Cardiac fibroblast (primary cell): Measurements from ENCODE around the gene ANKRD27.

Source experiments
- DNase-seq, 2 donors: peaks; one replicate each; pipeline versions ENCODE4 v3.0.0 to v3.0.0-alpha.2; 2010; ENCODE audit warnings: low read depth in 2 of 2
- H3K4me3 ChIP-seq, 2 donors: replicated peaks in 1 of 2; 1 replicate in 1 of 2; 2 replicates in 1 of 2; pipeline ENCODE4 v1.5.1; 2011; ENCODE audit warnings: low read depth in 2 of 2, low read length in 2 of 2, mild to moderate bottlenecking in 2 of 2, moderate library complexity in 1 of 2
- CTCF ChIP-seq: IDR thresholded peaks from one replicate; pipeline ENCODE4 v1.5.1; 2011; ENCODE audit warnings: low read depth, mild to moderate bottlenecking, low read length, inconsistent platforms

The ANKRD27 gene

GRCh38 chr19:32651729-32652140, 23.2 kb downstream of the ANKRD27 start:
- DNase-seq: peak in 1 of 2 donors; percentile 42
- no peak overlapping the region for H3K4me3 ChIP-seq
- no peak for TF ChIP-seq CTCF

GRCh38 chr19:32650671-32651070, 24.3 kb downstream of the ANKRD27 start:
- no peak for DNase-seq
- no peak overlapping the region for H3K4me3 ChIP-seq
- no peak for TF ChIP-seq CTCF

GRCh38 chr19:32649751-32650150, 25.2 kb downstream of the ANKRD27 start:
- TF ChIP-seq CTCF: no peak
- no peak overlapping the region for H3K4me3 ChIP-seq
- DNase-seq: no peak

- no peak for DNase-seq
- H3K4me3 ChIP-seq: no peak overlapping the region
- TF ChIP-seq CTCF: no peak
Observed at GRCh38 chr19:32647361-32647760, 27.6 kb downstream of the ANKRD27 start.

- TF ChIP-seq CTCF: no peak
- H3K4me3 ChIP-seq: no peak overlapping the region
- no peak for DNase-seq
Observed at GRCh38 chr19:32646556-32646955, 28.4 kb downstream of the ANKRD27 start.

- no peak overlapping the region for H3K4me3 ChIP-seq
- no peak for TF ChIP-seq CTCF
- DNase-seq: no peak
Observed at GRCh38 chr19:32642771-32643170, 32.2 kb downstream of the ANKRD27 start.

GRCh38 chr19:32638625-32639024, 36.4 kb downstream of the ANKRD27 start:
- no peak for TF ChIP-seq CTCF
- H3K4me3 ChIP-seq: no peak overlapping the region
- DNase-seq: no peak
